ENCODE measurements around the gene MBD3. TPM values are rescaled to one million over a fixed set of nuclear protein-coding genes. Genes with fewer than 3 reads are reported as not detected.

Gene MBD3
- polyA plus RNA-seq, 1 donor (not counting 4 experiments of a cell fraction or from before 2014, with no cell fraction given) = 16.6 TPM

- H3K9me3 ChIP-seq (ENCODE audit: control insufficient read depth, low read depth, low read length) = no peaks in the 10 kb centered on the region
- H3K4me2 ChIP-seq (ENCODE audit: control insufficient read depth, extremely low read depth, insufficient read depth, low read depth, low read length) = no peak overlapping the region
- no peak overlapping the region for H3K4me3 ChIP-seq (ENCODE audit: control insufficient read depth in 2 of 3, extremely low read depth in 1 of 3, insufficient read depth in 2 of 3, low read depth in 1 of 3, low read length in 3 of 3)
- DNase-seq (ENCODE audit: low read depth, low spot score) (no peak), FAIRE-seq (no peak)
- H3K36me3 ChIP-seq (ENCODE audit: control insufficient read depth in 2 of 2, extremely low read depth in 1 of 2, insufficient read depth in 2 of 2, low read length in 2 of 2) = peaks cover 0 to 6% of the 10 kb centered on the region in 2 experiments
- no peak overlapping the region for H3K27ac ChIP-seq (ENCODE audit: control insufficient read depth, insufficient read depth, low read length)
- peaks cover 11% of the 10 kb centered on the region for H3K27me3 ChIP-seq (ENCODE audit: control insufficient read depth, extremely low read depth, insufficient read depth, low read length)
- TF ChIP-seq CTCF (optimal IDR thresholded peaks at IDR 0.05 in 1 of 3, IDR thresholded peaks at IDR 0.05 in 1 of 3, conservative IDR thresholded peaks at IDR 0.05 in 1 of 3; ENCODE audit: extremely low read depth in 1 of 3, insufficient read depth in 2 of 3, low read length in 3 of 3) (no peak), EZH2 (IDR thresholded peaks at IDR 0.05; ENCODE audit: low read length) (no peak)
- H3K4me1 ChIP-seq (ENCODE audit: control insufficient read depth, extremely low read depth, insufficient read depth, low read length) = no peaks in the 10 kb centered on the region
- H3K9ac ChIP-seq (ENCODE audit: control insufficient read depth, extremely low read depth, insufficient read depth, low read length) = no peak overlapping the region
- H3K9me1 ChIP-seq (ENCODE audit: control insufficient read depth, extremely low read depth, insufficient read depth, low read length) = no peaks in the 10 kb centered on the region
- H2AFZ ChIP-seq (ENCODE audit: control insufficient read depth, low read length) = no peak overlapping the region
- H3K79me2 ChIP-seq (ENCODE audit: control insufficient read depth, insufficient read depth, low read length) = peaks cover 4% of the 10 kb centered on the region
- no peaks in the 10 kb centered on the region for H4K20me1 ChIP-seq (ENCODE audit: control insufficient read depth, extremely low read depth, insufficient read depth, low read length)
- dilution Hi-C loops (cut with MboI; ENCODE audit: extremely low pct_ligation_motif_present, low sequenced_read_pairs) = no loop called here
These were observed 21.3 kb downstream of the MBD3 start for GRCh38 chr19:1571358-1571757.

- Histone ChIP-seq H3K9ac (ENCODE audit: control insufficient read depth, extremely low read depth, insufficient read depth, low read length) (no peak overlapping the region), H4K20me1 (ENCODE audit: control insufficient read depth, extremely low read depth, insufficient read depth, low read length) (no peaks in the 10 kb centered on the region), H3K79me2 (ENCODE audit: control insufficient read depth, insufficient read depth, low read length) (peaks cover 9% of the 10 kb centered on the region), H2AFZ (ENCODE audit: control insufficient read depth, low read length) (no peak overlapping the region), H3K27me3 (ENCODE audit: control insufficient read depth, extremely low read depth, insufficient read depth, low read length) (peaks cover 11% of the 10 kb centered on the region), H3K4me1 (ENCODE audit: control insufficient read depth, extremely low read depth, insufficient read depth, low read length) (no peaks in the 10 kb centered on the region), H3K36me3 (ENCODE audit: control insufficient read depth in 2 of 2, extremely low read depth in 1 of 2, insufficient read depth in 2 of 2, low read length in 2 of 2) (peaks cover 0 to 4% of the 10 kb centered on the region in 2 experiments), H3K4me3 (ENCODE audit: control insufficient read depth in 2 of 3, extremely low read depth in 1 of 3, insufficient read depth in 2 of 3, low read depth in 1 of 3, low read length in 3 of 3) (no peak overlapping the region), H3K9me1 (ENCODE audit: control insufficient read depth, extremely low read depth, insufficient read depth, low read length) (no peaks in the 10 kb centered on the region), H3K27ac (ENCODE audit: control insufficient read depth, insufficient read depth, low read length) (no peak overlapping the region), H3K4me2 (ENCODE audit: control insufficient read depth, extremely low read depth, insufficient read depth, low read depth, low read length) (no peak overlapping the region), H3K9me3 (ENCODE audit: control insufficient read depth, low read depth, low read length) (no peaks in the 10 kb centered on the region)
- DNase-seq (ENCODE audit: low read depth, low spot score) (no peak), FAIRE-seq (no peak)
- dilution Hi-C loops (cut with MboI; ENCODE audit: extremely low pct_ligation_motif_present, low sequenced_read_pairs) = no loop called here
- no peak for TF ChIP-seq CTCF (optimal IDR thresholded peaks at IDR 0.05 in 1 of 3, IDR thresholded peaks at IDR 0.05 in 1 of 3, conservative IDR thresholded peaks at IDR 0.05 in 1 of 3; ENCODE audit: extremely low read depth in 1 of 3, insufficient read depth in 2 of 3, low read length in 3 of 3)
- TF ChIP-seq EZH2 (IDR thresholded peaks at IDR 0.05; ENCODE audit: low read length) = no peak
These were observed 21.8 kb downstream of the MBD3 start for GRCh38 chr19:1570836-1571235.
